Neutrophil (primary cell): ENCODE results near the gene TRANK1.

ENCODE experiments used
- H3K27ac ChIP-seq: fragments of 200-600 bp; sonication (generic); 2 replicates; pipeline ENCODE4 v1.5.1; 2016; ENCODE audit warnings: mild to moderate bottlenecking, moderate library complexity
- H3K27me3 ChIP-seq: fragments of 200-600 bp; sonication (generic); 2 replicates; pipeline ENCODE4 v1.6.0; 2016; ENCODE audit warnings: mild to moderate bottlenecking
- H3K36me3 ChIP-seq: fragments of 200-600 bp; sonication (generic); 2 replicates; pipeline ENCODE4 v1.5.1; 2017
- H3K4me1 ChIP-seq, 2 experiments: fragments of 200-600 bp in 1 of 2; sonication (generic) in 1 of 2; 1 replicate in 1 of 2; 2 replicates in 1 of 2; pipeline versions ENCODE4 v1.5.1 to v1.6.1; 2013 to 2016; ENCODE audit warnings: low read depth in 1 of 2, low read length in 1 of 2, mild to moderate bottlenecking in 1 of 2, moderate library complexity in 1 of 2; ENCODE audit not compliant: control insufficient read depth in 1 of 2, insufficient read depth in 1 of 2
- H3K4me3 ChIP-seq, 2 experiments: fragments of 200-600 bp in 1 of 2; sonication (generic) in 1 of 2; 1 replicate in 1 of 2; 2 replicates in 1 of 2; pipeline ENCODE4 v1.5.1; 2013 to 2016; ENCODE audit warnings: low read depth in 1 of 2, low read length in 1 of 2, mild to moderate bottlenecking in 1 of 2, moderate library complexity in 1 of 2
- H3K9me3 ChIP-seq: fragments of 200-600 bp; sonication (generic); 2 replicates; pipeline ENCODE4 v1.5.1; 2016
- TF ChIP-seq, protein P1 (sequence below): fragments of 200-600 bp; sonication (generic); IDR thresholded peaks from 2 replicates; pipeline ENCODE4 v1.5.1; 2016; ENCODE audit warnings: antibody characterized with exemption

TRANK1 gene

DNA sequence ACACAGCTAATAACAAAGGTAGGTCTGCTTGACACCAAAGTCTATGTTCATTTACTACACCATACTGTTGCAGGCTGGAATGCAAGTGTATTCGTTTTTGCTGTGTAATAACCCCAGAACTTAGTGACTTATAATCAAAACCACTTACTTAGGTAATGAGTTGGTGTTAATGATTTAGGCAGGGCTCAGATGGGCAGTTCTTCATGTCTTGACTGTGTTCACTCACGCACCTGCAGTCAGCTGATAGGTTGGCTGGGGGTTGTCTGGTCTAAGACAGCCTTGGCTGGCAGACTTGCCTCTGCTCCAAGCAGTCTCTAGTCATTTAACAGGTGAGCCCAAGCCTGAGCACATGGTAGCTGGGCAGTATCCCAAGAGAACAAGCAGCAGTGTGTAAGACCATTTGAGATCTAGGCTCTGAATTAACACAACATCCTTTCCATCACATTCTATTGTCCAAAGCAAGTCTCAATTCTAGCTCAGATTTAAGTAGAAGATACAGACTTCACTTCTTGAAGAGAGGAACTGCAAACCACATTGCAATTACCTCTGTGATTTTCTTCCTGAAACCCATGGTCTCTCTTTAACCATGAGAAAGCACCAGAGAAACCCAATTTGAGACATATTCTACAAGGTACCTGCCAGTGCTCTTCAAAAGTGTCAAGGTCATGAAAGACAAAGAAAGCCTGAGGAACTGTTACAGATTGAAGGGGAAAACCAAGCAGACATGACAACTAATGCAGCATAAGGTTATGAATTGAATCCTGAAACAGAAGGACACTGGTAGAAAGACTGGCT, 167.2 kb downstream of the TRANK1 start:
- peaks cover 12% of the 10 kb centered on the region for H3K27me3 ChIP-seq
- no peak overlapping the region for H3K27ac ChIP-seq
- H3K9me3 ChIP-seq: no peaks in the 10 kb centered on the region
- TF ChIP-seq, protein P1, sequence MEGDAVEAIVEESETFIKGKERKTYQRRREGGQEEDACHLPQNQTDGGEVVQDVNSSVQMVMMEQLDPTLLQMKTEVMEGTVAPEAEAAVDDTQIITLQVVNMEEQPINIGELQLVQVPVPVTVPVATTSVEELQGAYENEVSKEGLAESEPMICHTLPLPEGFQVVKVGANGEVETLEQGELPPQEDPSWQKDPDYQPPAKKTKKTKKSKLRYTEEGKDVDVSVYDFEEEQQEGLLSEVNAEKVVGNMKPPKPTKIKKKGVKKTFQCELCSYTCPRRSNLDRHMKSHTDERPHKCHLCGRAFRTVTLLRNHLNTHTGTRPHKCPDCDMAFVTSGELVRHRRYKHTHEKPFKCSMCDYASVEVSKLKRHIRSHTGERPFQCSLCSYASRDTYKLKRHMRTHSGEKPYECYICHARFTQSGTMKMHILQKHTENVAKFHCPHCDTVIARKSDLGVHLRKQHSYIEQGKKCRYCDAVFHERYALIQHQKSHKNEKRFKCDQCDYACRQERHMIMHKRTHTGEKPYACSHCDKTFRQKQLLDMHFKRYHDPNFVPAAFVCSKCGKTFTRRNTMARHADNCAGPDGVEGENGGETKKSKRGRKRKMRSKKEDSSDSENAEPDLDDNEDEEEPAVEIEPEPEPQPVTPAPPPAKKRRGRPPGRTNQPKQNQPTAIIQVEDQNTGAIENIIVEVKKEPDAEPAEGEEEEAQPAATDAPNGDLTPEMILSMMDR: no peak
- no peaks in the 10 kb centered on the region for H3K4me1 ChIP-seq
- H3K4me3 ChIP-seq: no peak overlapping the region
- no peaks in the 10 kb centered on the region for H3K36me3 ChIP-seq
